GM19025 (cell line): ENCODE results near the gene CLDN12.

Experiments
- ATAC-seq: cut with Tn5 transposase; IDR thresholded peaks from one replicate; pipeline ENCODE4 v1.9.1; 2021; ENCODE audit warnings: mild to moderate bottlenecking, low read depth, moderate library complexity; ENCODE audit not compliant: unreplicated experiment

The CLDN12 gene

GRCh38 chr7:90403174-90404113 is at the start of gene CLDN12:
TSS of gene CLDN12 (plus strand) at chr7:90403461. CDS start at chr7:90412677, 9,216 bp downstream.
- peak; percentile 93 for ATAC-seq

- ATAC-seq = no peak
Measured at GRCh38 chr7:90383422-90383821, 19.8 kb upstream of the CLDN12 start.

GRCh38 chr7:90383861-90384260 is 19.4 kb upstream of the CLDN12 start:
- ATAC-seq = no peak

- no peak for ATAC-seq
Measured at GRCh38 chr7:90384433-90384832, 18.8 kb upstream of the CLDN12 start.

- no peak for ATAC-seq
Measured at GRCh38 chr7:90387470-90388240, 15.6 kb upstream of the CLDN12 start.

GRCh38 chr7:90390926-90391325 is 12.3 kb upstream of the CLDN12 start:
- no peak for ATAC-seq

- no peak for ATAC-seq
Measured at GRCh38 chr7:90391488-90391887, 11.8 kb upstream of the CLDN12 start.

- no peak for ATAC-seq
Measured at GRCh38 chr7:90396420-90396819, 6.8 kb upstream of the CLDN12 start.

GRCh38 chr7:90401989-90402388 is 1.3 kb upstream of the CLDN12 start:
- ATAC-seq = no peak

GRCh38 chr7:90402785-90403173 is 482 bp upstream of the CLDN12 start:
- ATAC-seq = no peak

- no peak for ATAC-seq
Measured at GRCh38 chr7:90404777-90405176, 1.5 kb downstream of the CLDN12 start.

GRCh38 chr7:90407484-90407821 is 4.2 kb downstream of the CLDN12 start:
- ATAC-seq = no peak

GRCh38 chr7:90408142-90408541 is 4.9 kb downstream of the CLDN12 start:
- no peak for ATAC-seq

GRCh38 chr7:90409667-90410066 is 6.4 kb downstream of the CLDN12 start:
- ATAC-seq = no peak

- no peak for ATAC-seq
Measured at GRCh38 chr7:90411510-90411909, 8.2 kb downstream of the CLDN12 start.

- no peak for ATAC-seq
Measured at GRCh38 chr7:90412458-90413184, 9.4 kb downstream of the CLDN12 start.

- ATAC-seq = no peak
Measured at GRCh38 chr7:90413185-90413528, 9.9 kb downstream of the CLDN12 start.

- ATAC-seq = no peak
Measured at GRCh38 chr7:90421651-90422050, 18.4 kb downstream of the CLDN12 start.

- ATAC-seq = peak; percentile 85
Measured at GRCh38 chr7:90424720-90425119, 21.5 kb downstream of the CLDN12 start.

- no peak for ATAC-seq
Measured at GRCh38 chr7:90425376-90425775, 22.1 kb downstream of the CLDN12 start.
